GM12891 (cell line): ENCODE results near the gene OAF.

Source experiments
- POLR2A ChIP-seq: IDR thresholded peaks from 2 replicates; pipeline ENCODE4 v1.6.1; 2011; ENCODE audit warnings: low read depth, low read length, control low read depth
- POLR2AphosphoS5 ChIP-seq: IDR thresholded peaks from 2 replicates; pipeline ENCODE4 v1.6.1; 2011; ENCODE audit warnings: low read depth, low read length, control low read depth
- SPI1 ChIP-seq: IDR thresholded peaks from 2 replicates; pipeline ENCODE4 v1.6.1; 2011; ENCODE audit warnings: low read depth, low read length, control low read depth
- TAF1 ChIP-seq: IDR thresholded peaks from 2 replicates; pipeline ENCODE4 v1.6.1; 2011; ENCODE audit warnings: low read depth, low read length, control low read depth

DNA sequence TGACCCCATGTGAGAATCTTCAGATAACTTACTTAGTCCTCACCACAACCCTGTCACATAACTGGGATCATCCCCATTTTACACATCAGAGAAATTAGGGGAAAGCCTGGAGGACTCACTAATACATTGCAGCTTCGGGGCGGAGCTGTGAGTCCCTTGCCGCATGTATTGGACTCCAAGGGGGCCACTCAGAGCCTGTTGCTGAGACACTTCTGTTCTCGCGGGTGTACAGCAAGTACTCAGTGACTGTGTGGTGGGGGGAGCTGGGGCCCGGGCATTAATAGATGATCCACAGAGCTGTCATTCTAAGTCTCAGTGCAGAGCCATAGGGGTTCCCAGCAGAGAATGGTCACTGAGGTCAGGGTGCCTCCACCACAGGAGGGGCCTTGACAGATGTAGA, 13.5 kb downstream of the OAF start:
- TF ChIP-seq POLR2AphosphoS5 (no peak), POLR2A (no peak), TAF1 (no peak), SPI1 (no peak)
